IMR-90 (cell line): ENCODE data around the gene ITGB1BP1. TPM values are rescaled to one million over a fixed set of nuclear protein-coding genes. Genes with fewer than 3 reads are reported as not detected.

ENCODE experiments used
- ATAC-seq: fragments of 200-7000 bp; cut with Tn5 transposase; 2 replicates; pipeline ENCODE4 v1.9.1; 2020; ENCODE audit warnings: low read depth, mild to moderate bottlenecking, moderate library complexity
- BruUV-seq: library from RNA; stranded (reverse); fragments of 400-500 nt; replicated peaks from 2 replicates; lab custom pipeline; 2021; lab: Mats Ljungman, UMichigan
- CTCF ChIA-PET: fragments of 300-600 bp; formaldehyde crosslinking; extraction: SDS; loops from one replicate; lab custom pipeline; 2021; ENCODE audit warnings: antibody characterized with exemption; lab: Yijun Ruan, JAX
- POLR2A ChIA-PET: fragments of 300-600 bp; sonication (Branson Sonifier 250); formaldehyde crosslinking; loops from one replicate; lab custom pipeline; 2022; ENCODE audit warnings: antibody characterized with exemption; ENCODE audit not compliant: unreplicated experiment; lab: Charles Lee
- DNase-seq: peaks from one replicate; pipeline ENCODE4 v3.0.0; 2013
- H2AFZ ChIP-seq: replicated peaks from 2 replicates; pipeline ENCODE3; 2013; ENCODE audit warnings: low read length, mild to moderate bottlenecking; ENCODE audit not compliant: poor library complexity
- H2AK5ac ChIP-seq: 2 replicates; pipeline ENCODE4 v1.6.1; 2013; ENCODE audit warnings: low read depth, low read length, inconsistent platforms
- H2AK9ac ChIP-seq: replicated peaks from 2 replicates; pipeline ENCODE3; 2013; ENCODE audit warnings: mild to moderate bottlenecking, low read depth, low read length, moderate library complexity; ENCODE audit not compliant: poor library complexity
- H2BK120ac ChIP-seq: 2 replicates; pipeline ENCODE4 v1.6.1; 2013; ENCODE audit warnings: low read depth, low read length, inconsistent platforms
- H2BK15ac ChIP-seq: 3 replicates; pipeline ENCODE4 v1.6.1; 2013; ENCODE audit warnings: low read depth, low read length, inconsistent platforms
- H2BK20ac ChIP-seq: 2 replicates; pipeline ENCODE4 v1.6.1; 2013; ENCODE audit warnings: low read depth, mild to moderate bottlenecking, inconsistent platforms, low read length, moderate library complexity
- H2BK5ac ChIP-seq: 2 replicates; pipeline ENCODE4 v1.6.1; 2013; ENCODE audit warnings: mild to moderate bottlenecking, low read depth, low read length, inconsistent platforms; ENCODE audit not compliant: poor library complexity, severe bottlenecking
- H3K14ac ChIP-seq: replicated peaks from 2 replicates; pipeline ENCODE4 v1.6.1; 2013; ENCODE audit warnings: low read depth, low read length, inconsistent platforms
- H3K18ac ChIP-seq: 2 replicates; pipeline ENCODE4 v1.6.1; 2013; ENCODE audit warnings: low read depth, low read length, control low read depth
- H3K23ac ChIP-seq: 2 replicates; pipeline ENCODE4 v1.6.1; 2013; ENCODE audit warnings: low read depth, low read length, inconsistent platforms
- H3K27ac ChIP-seq: 2 replicates; pipeline ENCODE4 v1.5.1; 2013; ENCODE audit warnings: mild to moderate bottlenecking, control low read depth, low read length; ENCODE audit not compliant: insufficient read depth
- H3K27me3 ChIP-seq: 2 replicates; pipeline ENCODE4 v1.6.1; 2013; ENCODE audit warnings: low read length; ENCODE audit not compliant: control insufficient read depth, insufficient read depth
- H3K36me3 ChIP-seq: 2 replicates; pipeline ENCODE4 v1.6.1; 2013; ENCODE audit warnings: low read length, mixed read lengths; ENCODE audit not compliant: control insufficient read depth, insufficient read depth
- H3K4ac ChIP-seq: 2 replicates; pipeline ENCODE4 v1.6.1; 2013; ENCODE audit warnings: low read depth, low read length, inconsistent platforms
- H3K4me1 ChIP-seq: 2 replicates; pipeline ENCODE4 v1.6.1; 2013; ENCODE audit warnings: low read length, mixed read lengths; ENCODE audit not compliant: control insufficient read depth, insufficient read depth
- H3K4me2 ChIP-seq: 2 replicates; pipeline ENCODE4 v1.6.1; 2013; ENCODE audit warnings: low read depth, mild to moderate bottlenecking, control low read depth, low read length, moderate library complexity
- H3K4me3 ChIP-seq: 2 replicates; pipeline ENCODE4 v1.5.1; 2013; ENCODE audit warnings: low read depth, mild to moderate bottlenecking, control low read depth, low read length, moderate library complexity; ENCODE audit not compliant: insufficient read depth
- H3K56ac ChIP-seq: 2 replicates; pipeline ENCODE4 v1.6.1; 2013; ENCODE audit warnings: low read length, inconsistent platforms; ENCODE audit not compliant: insufficient read depth; ENCODE audit errors: extremely low read depth
- H3K79me1 ChIP-seq, 2 experiments: 2 replicates each; pipeline ENCODE4 v1.6.1; 2013; ENCODE audit warnings: low read length in 2 of 2, inconsistent platforms in 1 of 2, low read depth in 1 of 2
- H3K9ac ChIP-seq: 2 replicates; pipeline ENCODE4 v1.6.1; 2013; ENCODE audit warnings: low read depth, low read length, control low read depth
- H3K9me1 ChIP-seq: 2 replicates; pipeline ENCODE4 v1.6.1; 2013; ENCODE audit warnings: low read length, inconsistent platforms; ENCODE audit not compliant: insufficient read depth
- H3K9me3 ChIP-seq: 2 replicates; pipeline ENCODE4 v1.6.1; 2013; ENCODE audit warnings: low read length; ENCODE audit not compliant: control insufficient read depth, insufficient read depth
- H4K20me1 ChIP-seq: 2 replicates; pipeline ENCODE4 v1.6.1; 2013; ENCODE audit warnings: low read length, inconsistent platforms; ENCODE audit not compliant: insufficient read depth
- H4K5ac ChIP-seq: 2 replicates; pipeline ENCODE4 v1.6.1; 2013; ENCODE audit warnings: mild to moderate bottlenecking, low read depth, low read length, control low read depth
- H4K8ac ChIP-seq, 2 experiments: 2 replicates each; pipeline ENCODE4 v1.6.1; 2013; ENCODE audit warnings: low read depth in 2 of 2, low read length in 2 of 2, control low read depth in 1 of 2, inconsistent platforms in 1 of 2
- H4K91ac ChIP-seq: 2 replicates; pipeline ENCODE4 v1.6.1; 2013; ENCODE audit warnings: low read depth, low read length, inconsistent platforms; ENCODE audit not compliant: insufficient read depth
- FOS ChIP-seq: fragments of 150-350 bp; IDR thresholded peaks from 2 replicates; pipeline ENCODE4 v1.6.1; 2016; ENCODE audit warnings: low read depth, low read length
- MAFK ChIP-seq: IDR thresholded peaks from 2 replicates; pipeline ENCODE4 v1.6.1; 2012; ENCODE audit warnings: low read depth, low read length, improper control_type of control experiment
- MAZ ChIP-seq: IDR thresholded peaks from 2 replicates; pipeline ENCODE4 v1.6.1; 2012; ENCODE audit warnings: low read depth, mild to moderate bottlenecking, low read length, improper control_type of control experiment, moderate library complexity, borderline replicate concordance
- MXI1 ChIP-seq: IDR thresholded peaks from 2 replicates; pipeline ENCODE4 v1.6.1; 2012; ENCODE audit warnings: low read depth, mild to moderate bottlenecking, low read length, moderate library complexity, borderline replicate concordance
- NFE2L2 ChIP-seq: fragments of 150-350 bp; IDR thresholded peaks from 2 replicates; pipeline ENCODE4 v1.6.1; 2016; ENCODE audit warnings: low read depth, mild to moderate bottlenecking, low read length
- SMC3 ChIP-seq: fragments of 150-350 bp; IDR thresholded peaks from 2 replicates; pipeline ENCODE4 v1.6.1; 2016; ENCODE audit warnings: low read depth, mild to moderate bottlenecking, antibody characterized with exemption, low read length, moderate library complexity
- WGBS, 2 experiments: methylation state at CpG; one replicate each; pipeline versions ENCODE4 v1.1.5 to v1.1.7; 2013; ENCODE audit warnings: missing lambda C conversion rate in 2 of 2; ENCODE audit not compliant: insufficient read length in 1 of 2; ENCODE audit errors: extremely low coverage in 2 of 2; 5-methylcytosine and 5-hydroxymethylcytosine counted together
- dilution Hi-C: fragments of 300-500 bp; cut with HindIII; formaldehyde crosslinking; loops from one replicate; pipeline ENCODE4 v1.14.3; 2018; ENCODE audit warnings: low sequenced_read_pairs; ENCODE audit not compliant: unreplicated experiment
- in situ Hi-C: fragments of 300-500 bp; cut with MboI; formaldehyde crosslinking; loops from 3 replicates; pipeline ENCODE4 v1.14.3; 2019; ENCODE audit warnings: low sequenced_read_pairs, inconsistent platforms, mixed read lengths
- intact Hi-C: fragments of 100-400 bp; cut with micrococcal nuclease; formaldehyde crosslinking; loops from 2 replicates; pipeline ENCODE4 v1.10.0; 2022
- polyA plus RNA-seq, 3 experiments: library from polyadenylated mRNA; depleted of rRNA; stranded (reverse); fragments of >200 nt; gene quantifications; 2 replicates each; pipeline ENCODE4 v1.2.3, GENCODE V29; 2012; ENCODE audit warnings: low replicate concordance in 1 of 3
- total RNA-seq: library from RNA; depleted of rRNA; stranded (reverse); fragments of >200 nt; gene quantifications from 2 replicates; pipeline ENCODE4 v1.2.3, GENCODE V29; 2012
- TF ChIP-seq, protein P1 (sequence below): fragments of 150-350 bp; IDR thresholded peaks from 2 replicates; pipeline ENCODE4 v1.6.1; 2016; ENCODE audit warnings: low read depth, mild to moderate bottlenecking, low read length, moderate library complexity, borderline replicate concordance

Gene ITGB1BP1
- total and polyA plus RNA-seq, 2 of the 4 experiments (the other 2 are of a cell fraction), result 48.6 to 88.1 TPM

DNA sequence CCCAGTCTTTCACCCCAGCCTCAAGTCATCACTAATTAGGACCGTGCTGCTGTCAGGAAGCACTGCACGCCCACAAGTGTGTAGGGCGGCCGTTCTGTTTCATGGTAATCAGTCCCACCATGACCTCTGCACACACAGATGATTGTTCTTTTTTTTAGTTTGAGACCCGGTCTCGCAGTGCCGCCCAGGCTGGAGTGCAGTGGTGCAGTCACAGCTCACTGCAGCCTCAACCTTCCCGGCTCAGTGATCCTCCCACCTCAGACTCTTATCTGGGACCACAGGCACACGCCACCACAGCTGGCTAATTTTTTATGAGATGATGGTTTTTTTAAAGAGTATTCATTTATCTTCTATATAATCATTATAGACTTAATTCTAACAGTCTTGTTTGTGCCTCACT is 49.2 kb upstream of the ITGB1BP1 start:
- BruUV-seq, result no TSS peak
- Histone ChIP-seq H2AFZ (no peak overlapping the region), H4K8ac (no peak overlapping the region), H3K36me3 (peaks cover 22% of the 10 kb centered on the region), H3K4me1 (peaks cover 12% of the 10 kb centered on the region), H3K18ac (no peak overlapping the region), H2BK120ac (no peak overlapping the region), H3K23ac (no peak overlapping the region), H3K4ac (no peak overlapping the region), H3K79me1 (peaks cover 7 to 39% of the 10 kb centered on the region in 2 experiments), H3K4me3 (no peak overlapping the region), H3K27me3 (no peaks in the 10 kb centered on the region), H2BK15ac (no peak overlapping the region), H2BK20ac (no peak overlapping the region), H3K27ac (no peak overlapping the region), H3K9me1 (0 out of 2 replicates have a peak, but pooled peaks cover 8% of the 10 kb centered on the region), H3K9ac (no peak overlapping the region), H2AK5ac (no peak overlapping the region), H4K91ac (no peak overlapping the region), H2AK9ac (no peak overlapping the region), H3K14ac (no peak overlapping the region), H4K20me1 (0 out of 2 replicates have a peak, but pooled peaks cover 3% of the 10 kb centered on the region), H4K5ac (no peak overlapping the region), H3K9me3 (no peaks in the 10 kb centered on the region), H2BK5ac (no peak overlapping the region), H3K4me2 (no peak overlapping the region), H3K56ac (no peak overlapping the region)
- no CpG with 5 or more reads among the region's 9 CpGs for WGBS, 2 experiments
- TF ChIP-seq SMC3 (no peak), MAFK (no peak), FOS (no peak), NFE2L2 (no peak), MAZ (no peak), MXI1 (no peak)
- TF ChIP-seq, protein P1, sequence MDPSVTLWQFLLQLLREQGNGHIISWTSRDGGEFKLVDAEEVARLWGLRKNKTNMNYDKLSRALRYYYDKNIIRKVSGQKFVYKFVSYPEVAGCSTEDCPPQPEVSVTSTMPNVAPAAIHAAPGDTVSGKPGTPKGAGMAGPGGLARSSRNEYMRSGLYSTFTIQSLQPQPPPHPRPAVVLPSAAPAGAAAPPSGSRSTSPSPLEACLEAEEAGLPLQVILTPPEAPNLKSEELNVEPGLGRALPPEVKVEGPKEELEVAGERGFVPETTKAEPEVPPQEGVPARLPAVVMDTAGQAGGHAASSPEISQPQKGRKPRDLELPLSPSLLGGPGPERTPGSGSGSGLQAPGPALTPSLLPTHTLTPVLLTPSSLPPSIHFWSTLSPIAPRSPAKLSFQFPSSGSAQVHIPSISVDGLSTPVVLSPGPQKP, result no peak
- no peak for DNase-seq
- CTCF ChIA-PET, result no interaction called here
- dilution Hi-C loops, result no loop called here
- intact Hi-C loops, result no loop called here
- in situ Hi-C loops, result no loop called here
- POLR2A ChIA-PET, result no interaction called here
- ATAC-seq, result no peak
